Right cardiac atrium (tissue), 5 donors: ENCODE data around the gene KCNE1. TPM values are rescaled to one million over a fixed set of nuclear protein-coding genes. Genes with fewer than 3 reads are reported as not detected.
"Not testable (repeated sequence)": the region's sequence is repeated elsewhere in the genome, so short reads cannot be mapped to it uniquely, and the experiment has no call there.

ENCODE experiments used
- ATAC-seq, 2 donors: fragments of 200-7000 bp; cut with Tn5 transposase; one replicate each; pipeline versions ENCODE4 v1.8.0 to v1.9.1; 2020; ENCODE audit warnings: moderate library complexity in 2 of 2, mild to moderate bottlenecking in 1 of 2
- DNase-seq, 3 donors: peaks; one replicate each; pipeline ENCODE4 v3.0.0-alpha.2; 2020
- H3K27ac ChIP-seq: one replicate; pipeline ENCODE4 v1.5.1; 2013; ENCODE audit warnings: mild to moderate bottlenecking, low read length, control low read depth, moderate library complexity
- H3K27me3 ChIP-seq: one replicate; pipeline ENCODE4 v1.6.1; 2013; ENCODE audit not compliant: control insufficient read depth, insufficient read depth
- H3K4me1 ChIP-seq: one replicate; pipeline ENCODE4 v1.6.1; 2013; ENCODE audit warnings: low read length; ENCODE audit not compliant: control insufficient read depth, insufficient read depth
- H3K4me3 ChIP-seq: one replicate; pipeline ENCODE4 v1.5.1; 2013; ENCODE audit warnings: low read length, control low read depth
- H3K9me3 ChIP-seq: one replicate; pipeline ENCODE4 v1.6.1; 2013; ENCODE audit warnings: low read length; ENCODE audit not compliant: control insufficient read depth
- WGBS: extraction: QIAGEN DNeasy Blood & Tissue Kit; methylation state at CpG from one replicate; pipeline ENCODE4 v1.1.7; 2013; 5-methylcytosine and 5-hydroxymethylcytosine counted together
- intact Hi-C, 4 donors: fragments of 100-400 bp; cut with DNase I; formaldehyde crosslinking; loops; one replicate each; pipeline versions ENCODE4 v1.11.0 to v1.14.0; 2022 to 2023
- long read RNA-seq, 4 donors: library from polyadenylated mRNA; unstranded; transcript quantifications; one replicate each; pipeline ENCODE4 v2.0.0, GENCODE V29; 2020 to 2021
- polyA plus RNA-seq: library from polyadenylated mRNA; stranded (reverse); fragments of 200-250 nt; gene quantifications from one replicate; pipeline ENCODE4 v1.2.3, GENCODE V29; 2013
- total RNA-seq, 4 donors: library from RNA; stranded (reverse); fragmentation: NEBNext Ultra II Directional; extraction: Animal tissue kit (Norgen Biotek cat#: 25700); gene quantifications; one replicate each; pipeline ENCODE4 v1.2.1, GENCODE V29; 2021
- donor health status: healthy with polysubstance abuse.
- donor health status: DM: no; HTN: yes; CAD: no.
- donor health status: DM: no; HTN: no; CAD: no.
- donor health status: DM: no; HTN: yes; CAD: no; lungs with severe emphysema.
- donor health status: DM: yes; HTN: yes; CAD: no.

The KCNE1 gene
- 10 to 100 TPM in 2 of 4 donors, 1 to 10 TPM in 2; 3.6 to 11.4 (median 9.5) TPM for total RNA-seq
- 3.8 TPM for polyA plus RNA-seq
- long read RNA-seq, donor 1, partial matches to known transcripts, result 0 of 10 reads
- long read RNA-seq, donor 1, other reads (novel, unspliced or antisense), result 4 of 10 reads
- long read RNA-seq, donor 2, transcript KCNE1-204 (3 exons, 3,154 nt), result major isoform, 6 of 8 reads
- long read RNA-seq, donor 2, partial matches to known transcripts, result 0 of 8 reads
- long read RNA-seq, donor 2, other reads (novel, unspliced or antisense), result 1 of 8 reads
- long read RNA-seq, donor 3, transcript KCNE1-204 (3 exons, 3,154 nt), result major isoform, 14 of 23 reads
- long read RNA-seq, donor 3, partial matches to known transcripts, result 1 of 23 reads
- long read RNA-seq, donor 3, other reads (novel, unspliced or antisense), result 6 of 23 reads
- long read RNA-seq, donor 4, partial matches to known transcripts, result 0 of 4 reads
- long read RNA-seq, donor 4, other reads (novel, unspliced or antisense), result 0 of 4 reads

- ATAC-seq (peak; percentile 26 to 61), DNase-seq (peak; percentile 54 to 70 (median 67))
- 85% methylated on average over 14 of the region's 14 CpGs for WGBS
- intact Hi-C loops, result no loop called here
- Histone ChIP-seq H3K4me3 (no peak within 1 kb of the TSS), H3K27ac (peak within 1 kb of the TSS; percentile 46), H3K4me1 (peaks cover 3% of the 10 kb centered on the region), H3K9me3 (no peaks in the 10 kb centered on the region), H3K27me3 (no peaks in the 10 kb centered on the region)
Observed at GRCh38 chr21:34511787-34512455, at the start of gene KCNE1. KCNE1 (minus strand) TSS chr21:34512210; CDS start chr21:34449634, 62,576 bp downstream.

DNA sequence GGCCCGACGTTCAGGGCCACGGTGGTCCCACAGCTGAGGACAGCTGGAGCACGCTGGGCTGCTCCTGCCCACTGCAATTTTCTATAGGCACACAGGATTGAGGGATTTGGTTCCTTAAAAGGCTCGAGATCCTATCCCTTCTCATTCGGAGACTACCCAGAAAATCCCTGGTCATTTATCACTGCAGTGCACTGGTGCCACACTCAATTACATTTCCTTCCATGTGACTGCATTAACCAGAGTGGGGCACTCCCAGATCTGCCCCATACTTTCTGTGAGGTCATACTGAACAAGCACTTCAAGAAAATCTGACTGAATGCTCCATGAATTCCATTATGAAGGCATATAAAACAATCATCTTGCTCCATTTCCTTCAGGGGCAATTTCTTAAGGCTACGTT lies 49.8 kb upstream of the KCNE1 start:
- WGBS, result 86% methylated on average over 7 of the region's 7 CpGs
- Histone ChIP-seq H3K27ac (no peak overlapping the region), H3K4me3 (no peak overlapping the region), H3K4me1 (peaks cover 2% of the 10 kb centered on the region), H3K27me3 (no peaks in the 10 kb centered on the region), H3K9me3 (no peaks in the 10 kb centered on the region)
- no peak for ATAC-seq
- intact Hi-C loops, result no loop called here
- DNase-seq, result no peak

GRCh38 chr21:34560609-34561008 lies 48.6 kb upstream of the KCNE1 start:
- WGBS, result 0% methylated on average over 1 of the region's 1 CpG
- intact Hi-C loops, result no loop called here
- peaks cover 2% of the 10 kb centered on the region for H3K4me1 ChIP-seq
- H3K9me3 ChIP-seq, result no peaks in the 10 kb centered on the region
- no peak for ATAC-seq
- H3K27me3 ChIP-seq, result no peaks in the 10 kb centered on the region
- no peak overlapping the region for H3K4me3 ChIP-seq
- DNase-seq, result no peak
- H3K27ac ChIP-seq, result no peak overlapping the region

DNA sequence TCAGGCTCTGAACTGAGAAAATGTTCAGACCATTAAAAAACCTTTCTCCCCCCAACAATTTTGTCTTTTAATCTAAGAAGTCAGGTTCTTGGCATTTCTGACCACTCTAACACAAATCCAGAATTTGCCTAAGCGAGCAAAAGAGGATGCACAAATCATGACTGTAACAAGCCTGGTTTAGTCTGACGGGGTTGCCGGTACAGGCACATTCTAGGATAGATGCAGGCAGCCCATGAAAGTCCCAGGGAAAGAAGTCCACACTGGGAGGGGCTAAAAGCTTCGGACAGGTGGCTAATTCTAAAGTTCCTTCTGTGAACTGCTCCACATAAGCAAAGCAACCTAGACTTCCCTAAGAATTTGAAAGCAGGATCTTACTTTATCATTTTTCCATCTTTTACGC lies 48.0 kb upstream of the KCNE1 start:
- intact Hi-C loops, result no loop called here
- Histone ChIP-seq H3K4me3 (no peak overlapping the region), H3K27me3 (no peaks in the 10 kb centered on the region), H3K4me1 (peaks cover 2% of the 10 kb centered on the region), H3K9me3 (no peaks in the 10 kb centered on the region), H3K27ac (no peak overlapping the region)
- DNase-seq, result no peak
- no peak for ATAC-seq
- WGBS, result 85% methylated on average over 5 of the region's 5 CpGs

DNA sequence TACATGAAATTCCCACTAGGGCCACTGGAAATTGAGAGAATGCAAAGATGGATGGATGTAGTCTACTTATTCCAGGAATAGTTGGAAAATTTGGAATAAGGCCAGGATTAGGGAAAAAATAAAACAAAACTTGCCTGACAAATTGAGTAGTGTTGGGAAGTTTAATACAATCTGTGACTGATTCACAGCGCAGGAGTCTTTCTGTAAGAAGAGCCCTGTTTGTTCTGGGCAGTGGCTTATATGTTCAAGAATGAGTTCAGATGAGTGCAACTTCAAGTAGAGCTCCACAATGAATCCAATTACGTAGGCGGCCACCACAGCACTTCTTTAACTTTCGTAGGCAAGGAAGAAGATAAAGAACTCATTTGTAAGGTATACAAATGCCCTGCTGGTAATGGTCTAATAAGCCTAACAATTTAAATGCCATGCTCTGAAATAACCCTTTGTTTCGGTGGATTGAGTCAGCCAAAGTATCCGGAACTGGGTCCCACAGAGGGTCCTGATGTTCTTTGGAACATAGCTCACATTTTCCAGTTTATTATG lies 47.1 kb upstream of the KCNE1 start:
- no peak overlapping the region for H3K27ac ChIP-seq
- 86% methylated on average over 6 of the region's 6 CpGs for WGBS
- no peak for ATAC-seq
- H3K27me3 ChIP-seq, result no peaks in the 10 kb centered on the region
- intact Hi-C loops, result no loop called here
- H3K9me3 ChIP-seq, result no peaks in the 10 kb centered on the region
- DNase-seq, result no peak
- H3K4me3 ChIP-seq, result no peak overlapping the region
- no peaks in the 10 kb centered on the region for H3K4me1 ChIP-seq

DNA sequence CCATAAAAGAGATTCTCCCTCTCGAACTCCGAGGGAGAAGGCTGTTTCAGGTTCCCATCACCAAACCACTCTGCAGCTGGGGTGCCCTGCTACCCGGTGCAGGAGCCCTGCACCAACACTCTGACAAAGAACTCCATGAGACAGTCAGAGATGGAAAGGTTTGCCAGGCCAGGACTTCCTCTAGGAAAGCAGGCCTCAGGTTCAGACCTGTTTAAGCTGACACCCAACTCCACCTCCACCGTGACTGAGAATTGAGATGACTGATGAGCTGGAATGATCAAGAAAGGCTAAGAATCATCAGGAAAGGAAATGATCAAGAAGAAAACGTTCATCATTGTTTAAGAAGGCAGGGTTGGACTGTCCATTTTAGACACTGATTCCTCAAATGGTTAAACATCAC lies 46.2 kb upstream of the KCNE1 start:
- Histone ChIP-seq H3K4me3 (no peak overlapping the region), H3K9me3 (no peaks in the 10 kb centered on the region), H3K27ac (no peak overlapping the region), H3K4me1 (no peaks in the 10 kb centered on the region), H3K27me3 (no peaks in the 10 kb centered on the region)
- DNase-seq (no peak), ATAC-seq (no peak)
- 76% methylated on average over 5 of the region's 5 CpGs for WGBS
- intact Hi-C loops, result no loop called here

GRCh38 chr21:34557261-34557660 lies 45.3 kb upstream of the KCNE1 start:
- no peak for DNase-seq
- no peaks in the 10 kb centered on the region for H3K9me3 ChIP-seq
- H3K4me1 ChIP-seq, result peaks cover 2% of the 10 kb centered on the region
- 85% methylated on average over 5 of the region's 5 CpGs for WGBS
- H3K27ac ChIP-seq, result no peak overlapping the region
- intact Hi-C loops, result no loop called here
- H3K27me3 ChIP-seq, result no peaks in the 10 kb centered on the region
- no peak for ATAC-seq
- H3K4me3 ChIP-seq, result no peak overlapping the region

- intact Hi-C loops, H3K27me3 ChIP-seq, ATAC-seq, H3K4me3 ChIP-seq, H3K4me1 ChIP-seq, H3K9me3 ChIP-seq, H3K27ac ChIP-seq, DNase-seq: not testable (repeated sequence)
- 76% methylated on average over 2 of the region's 2 CpGs for WGBS
Observed at GRCh38 chr21:34554670-34555069, 42.7 kb upstream of the KCNE1 start.

DNA sequence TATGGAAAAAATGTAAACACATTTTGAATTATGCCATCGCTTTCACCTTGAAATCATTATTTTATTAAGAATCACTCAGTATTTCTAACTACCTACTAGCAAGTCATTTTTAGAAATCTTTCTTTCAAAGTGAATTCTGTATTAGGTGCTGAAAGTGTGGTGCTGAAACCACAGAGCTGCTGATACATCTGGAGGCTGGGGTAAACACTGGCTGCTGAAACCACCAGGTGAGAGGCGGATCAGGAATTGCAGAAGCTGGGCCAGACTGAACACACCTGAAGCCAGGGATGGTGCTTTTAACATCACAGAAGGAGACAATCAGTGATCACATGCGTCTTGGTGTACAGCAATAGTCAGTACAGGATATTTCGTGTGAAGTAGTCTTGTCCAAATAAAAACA lies 42.2 kb upstream of the KCNE1 start:
- DNase-seq, result no peak
- no peak for ATAC-seq
- 98% methylated on average over 4 of the region's 4 CpGs for WGBS
- no peak overlapping the region for H3K4me3 ChIP-seq
- no peaks in the 10 kb centered on the region for H3K27me3 ChIP-seq
- no peak overlapping the region for H3K27ac ChIP-seq
- H3K9me3 ChIP-seq, result no peaks in the 10 kb centered on the region
- H3K4me1 ChIP-seq, result peaks cover 2% of the 10 kb centered on the region
- intact Hi-C loops, result no loop called here

GRCh38 chr21:34553151-34553952 lies 41.3 kb upstream of the KCNE1 start:
- 77% methylated on average over 9 of the region's 9 CpGs for WGBS
- Histone ChIP-seq H3K4me1 (peaks cover 2% of the 10 kb centered on the region), H3K27ac (no peak overlapping the region), H3K27me3 (no peaks in the 10 kb centered on the region), H3K9me3 (no peaks in the 10 kb centered on the region), H3K4me3 (no peak overlapping the region)
- ATAC-seq (no peak), DNase-seq (no peak)
- intact Hi-C loops, result no loop called here
